HCT116 (cell line): ENCODE results near the gene INSYN2A. TPM values are rescaled to one million over a fixed set of nuclear protein-coding genes. Genes with fewer than 3 reads are reported as not detected.

Experiments
- ATAC-seq: fragments of 200-7000 bp; cut with Tn5 transposase; 2 replicates; pipeline ENCODE4 v1.9.1; 2020; ENCODE audit warnings: mild to moderate bottlenecking, moderate library complexity
- BruUV-seq: library from RNA; stranded (reverse); fragments of 400-500 nt; replicated peaks from 2 replicates; lab custom pipeline; 2021; lab: Mats Ljungman, UMichigan
- CTCF ChIA-PET: fragments of 300-600 bp; sonication (Branson Sonifier 250); formaldehyde crosslinking; loops from one replicate; lab custom pipeline; 2021; ENCODE audit warnings: antibody characterized with exemption; lab: Charles Lee
- POLR2A ChIA-PET: fragments of 300-600, 350-600 bp; sonication (Branson Sonifier 250); formaldehyde crosslinking; loops from one replicate; lab custom pipeline; 2021; ENCODE audit warnings: antibody characterized with exemption; lab: Charles Lee
- RAD21 ChIA-PET, 2 experiments: fragments of 300-600 bp; sonication (Branson Sonifier 250); formaldehyde crosslinking; loops; one replicate each; lab custom pipeline; 2023; ENCODE audit warnings: low total read pairs in 2 of 2; ENCODE audit not compliant: uncharacterized antibody in 2 of 2, unreplicated experiment in 2 of 2, low non-redundant PET in 1 of 2; lab: Charles Lee
- DNase-seq: peaks from one replicate; pipeline ENCODE4 v3.0.0-alpha.2; 2010; ENCODE audit warnings: low read depth, low spot score
- H2AFZ ChIP-seq: fragments of 200-600 bp; shearing (Covaris generic), sonication (generic); 2 replicates; pipeline ENCODE4 v1.6.1; 2017; ENCODE audit warnings: low read depth, mixed run types, mixed read lengths, antibody characterized with exemption, low read length; ENCODE audit not compliant: poor library complexity, severe bottlenecking
- H3K27ac ChIP-seq: 2 replicates; pipeline ENCODE4 v1.5.1; 2012; ENCODE audit warnings: low read depth, low read length
- H3K27me3 ChIP-seq: fragments of 200-600 bp; sonication (generic); 2 replicates; pipeline ENCODE4 v1.6.1; 2016; ENCODE audit warnings: mixed run types, low read length, mixed read lengths; ENCODE audit not compliant: insufficient read depth
- H3K36me3 ChIP-seq, 2 experiments: fragments of 200-500 bp in 1 of 2; fragments of 200-600 bp in 1 of 2; sonication (Bioruptor generic) in 1 of 2; sonication (generic) in 1 of 2; 2 replicates each; pipeline versions ENCODE4 v1.5.1 to v1.6.1; 2014 to 2016; ENCODE audit warnings: low read length in 2 of 2, inconsistent platforms in 1 of 2, mixed read lengths in 1 of 2, mixed run types in 1 of 2; ENCODE audit not compliant: insufficient read depth in 2 of 2, control insufficient read depth in 1 of 2
- H3K4me1 ChIP-seq, 2 experiments: fragments of 200-600 bp in 1 of 2; sonication (generic) in 1 of 2; 2 replicates each; pipeline versions ENCODE4 v1.5.1 to v1.6.1; 2012 to 2017; ENCODE audit warnings: low read length in 2 of 2, inconsistent platforms in 1 of 2, mild to moderate bottlenecking in 1 of 2, mixed read lengths in 1 of 2, mixed run types in 1 of 2, moderate library complexity in 1 of 2; ENCODE audit not compliant: insufficient read depth in 2 of 2, control insufficient read depth in 1 of 2
- H3K4me2 ChIP-seq: fragments of 200-600 bp; sonication (generic); 2 replicates; pipeline ENCODE4 v1.6.1; 2017; ENCODE audit warnings: mixed run types, low read length, mixed read lengths
- H3K4me3 ChIP-seq, 2 experiments: fragments of 200-600 bp in 1 of 2; sonication (generic) in 1 of 2; replicated peaks in 1 of 2; 2 replicates each; pipeline ENCODE4 v1.5.1; 2011 to 2016; ENCODE audit warnings: low read length in 2 of 2, control low read depth in 1 of 2, low read depth in 1 of 2, mild to moderate bottlenecking in 1 of 2, mixed read lengths in 1 of 2, mixed run types in 1 of 2
- H3K79me2 ChIP-seq: fragments of 200-600 bp; sonication (generic); 2 replicates; pipeline ENCODE4 v1.6.1; 2017; ENCODE audit warnings: mild to moderate bottlenecking, mixed run types, low read length, moderate library complexity, mixed read lengths; ENCODE audit not compliant: insufficient read depth
- H3K9ac ChIP-seq: fragments of 200-600 bp; sonication (generic); 2 replicates; pipeline ENCODE4 v1.6.1; 2016; ENCODE audit warnings: low read length, mixed read lengths
- H3K9me2 ChIP-seq: fragments of 200-600 bp; sonication (generic), shearing (Covaris generic); 2 replicates; pipeline ENCODE4 v1.6.1; 2017; ENCODE audit warnings: mixed run types, mild to moderate bottlenecking, moderate library complexity; ENCODE audit not compliant: insufficient read depth
- H3K9me3 ChIP-seq, 2 experiments: fragments of 200-500 bp in 1 of 2; fragments of 200-600 bp in 1 of 2; sonication (Bioruptor generic) in 1 of 2; sonication (generic) in 1 of 2; 2 replicates each; pipeline ENCODE4 v1.6.1; 2014 to 2017; ENCODE audit warnings: low read length in 2 of 2, mixed read lengths in 2 of 2, inconsistent platforms in 1 of 2, low read depth in 1 of 2, mild to moderate bottlenecking in 1 of 2, mixed run types in 1 of 2, moderate library complexity in 1 of 2; ENCODE audit not compliant: control insufficient read depth in 1 of 2, insufficient read depth in 1 of 2
- H4K20me1 ChIP-seq: fragments of 200-600 bp; sonication (generic), shearing (Covaris generic); 2 replicates; pipeline ENCODE4 v1.6.1; 2017; ENCODE audit warnings: mixed run types, mild to moderate bottlenecking, moderate library complexity; ENCODE audit not compliant: insufficient read depth
- CBX3 ChIP-seq: IDR thresholded peaks from 2 replicates; pipeline ENCODE4 v1.6.1; 2012; ENCODE audit warnings: low read depth
- ELF1 ChIP-seq: IDR thresholded peaks from 2 replicates; pipeline ENCODE4 v1.6.1; 2012; ENCODE audit warnings: low read depth, borderline replicate concordance
- EZH2 ChIP-seq: fragments of 200-600 bp; sonication (generic); IDR thresholded peaks from 2 replicates; pipeline ENCODE4 v1.6.1; 2017; ENCODE audit warnings: antibody characterized with exemption, mixed run types
- EZH2phosphoT487 ChIP-seq: fragments of 200-600 bp; IDR thresholded peaks from 2 replicates; pipeline ENCODE4 v1.6.1; 2018; ENCODE audit warnings: antibody characterized with exemption, borderline replicate concordance
- FOSL1 ChIP-seq: IDR thresholded peaks from 2 replicates; pipeline ENCODE4 v1.6.1; 2012; ENCODE audit warnings: low read depth
- JUND ChIP-seq: IDR thresholded peaks from 2 replicates; pipeline ENCODE4 v1.6.1; 2012
- POLR2A ChIP-seq: IDR thresholded peaks from 2 replicates; pipeline ENCODE4 v1.7.0; 2011; ENCODE audit warnings: borderline replicate concordance; ENCODE audit not compliant: insufficient read depth, insufficient read length; ENCODE audit errors: extremely low read depth
- POLR2AphosphoS5 ChIP-seq: IDR thresholded peaks from 2 replicates; pipeline ENCODE4 v1.6.1; 2011; ENCODE audit warnings: mild to moderate bottlenecking, low read depth, low read length, moderate library complexity
- RAD21 ChIP-seq: IDR thresholded peaks from 2 replicates; pipeline ENCODE4 v1.6.1; 2012; ENCODE audit warnings: low read depth, mild to moderate bottlenecking
- SIN3A ChIP-seq: IDR thresholded peaks from 2 replicates; pipeline ENCODE4 v1.6.1; 2012; ENCODE audit warnings: low read depth
- SP1 ChIP-seq: IDR thresholded peaks from 2 replicates; pipeline ENCODE4 v1.6.1; 2012; ENCODE audit warnings: low read depth
- SRF ChIP-seq: IDR thresholded peaks from 2 replicates; pipeline ENCODE4 v1.6.1; 2012; ENCODE audit warnings: low read depth
- TCF7L2 ChIP-seq: IDR thresholded peaks from 2 replicates; pipeline ENCODE4 v1.7.0; 2011; ENCODE audit warnings: borderline replicate concordance, inconsistent platforms; ENCODE audit not compliant: insufficient read depth, insufficient read length; ENCODE audit errors: extremely low read depth
- ZFX ChIP-seq: fragments of 450-650 bp; IDR thresholded peaks from 2 replicates; pipeline ENCODE4 v1.6.1; 2017
- ZNF274 ChIP-seq: fragments of 200-500 bp; sonication (Bioruptor generic); IDR thresholded peaks from 2 replicates; pipeline ENCODE4 v1.6.1; 2014; ENCODE audit warnings: mild to moderate bottlenecking, low read depth, low read length, inconsistent platforms
- intact Hi-C: fragments of 100-400 bp; cut with micrococcal nuclease; formaldehyde crosslinking; loops from 2 replicates; pipeline ENCODE4 v1.10.0; 2022
- total RNA-seq: library from RNA; stranded (reverse); gene quantifications from one replicate; pipeline ENCODE4 v1.2.1, GENCODE V29; 2021; ENCODE audit not compliant: unreplicated experiment
- TF ChIP-seq, protein P1 (sequence below): IDR thresholded peaks from 2 replicates; pipeline ENCODE4 v1.6.1; 2012; ENCODE audit warnings: low read depth
- TF ChIP-seq, protein P2 (sequence below): IDR thresholded peaks from 2 replicates; pipeline ENCODE4 v1.6.1; 2012
- TF ChIP-seq, protein P3 (sequence below): IDR thresholded peaks from 2 replicates; pipeline ENCODE4 v1.6.1; 2011; ENCODE audit warnings: mild to moderate bottlenecking, low read length, moderate library complexity; ENCODE audit not compliant: insufficient replicate concordance; ENCODE audit errors: extremely low read depth
- TF ChIP-seq, protein P4 (sequence below), 3 experiments: fragments of 200-600 bp in 1 of 3; sonication (generic) in 1 of 3; IDR thresholded peaks in 2 of 3; conservative IDR thresholded peaks in 1 of 3; 2 replicates each; pipeline ENCODE4 v1.5.1; 2012 to 2017; ENCODE audit warnings: low read depth in 2 of 3, low read length in 2 of 3, antibody characterized with exemption in 1 of 3, borderline replicate concordance in 1 of 3, control low read depth in 1 of 3, mild to moderate bottlenecking in 1 of 3, mixed read lengths in 1 of 3, mixed run types in 1 of 3, moderate library complexity in 1 of 3; ENCODE audit not compliant: insufficient read depth in 1 of 3
- TF ChIP-seq, protein P5 (sequence below): IDR thresholded peaks from 2 replicates; pipeline ENCODE4 v1.6.1; 2012

Gene INSYN2A
- total RNA-seq, 1 experiment from 2014 or later: not detected

DNA sequence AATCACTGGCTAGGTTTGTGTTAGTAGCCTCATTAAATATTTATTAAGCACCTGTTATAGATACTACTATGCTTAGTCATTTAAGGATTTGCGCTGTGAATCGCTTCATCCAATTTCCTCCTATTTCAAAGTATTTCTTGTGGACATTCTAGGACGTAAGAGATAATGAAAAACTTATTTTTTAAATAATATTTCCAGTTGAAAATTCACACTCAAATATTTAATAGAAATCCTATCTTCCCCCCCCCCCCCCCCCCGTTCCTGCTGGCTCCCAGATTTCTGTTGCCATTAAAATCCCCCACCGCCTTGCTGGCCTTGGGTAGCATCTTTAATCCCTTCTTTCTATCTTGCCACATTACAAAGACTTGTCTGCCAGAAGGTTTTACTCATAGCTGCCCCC lies 6.0 kb downstream of the INSYN2A start (continued):
- TF ChIP-seq, protein P1, sequence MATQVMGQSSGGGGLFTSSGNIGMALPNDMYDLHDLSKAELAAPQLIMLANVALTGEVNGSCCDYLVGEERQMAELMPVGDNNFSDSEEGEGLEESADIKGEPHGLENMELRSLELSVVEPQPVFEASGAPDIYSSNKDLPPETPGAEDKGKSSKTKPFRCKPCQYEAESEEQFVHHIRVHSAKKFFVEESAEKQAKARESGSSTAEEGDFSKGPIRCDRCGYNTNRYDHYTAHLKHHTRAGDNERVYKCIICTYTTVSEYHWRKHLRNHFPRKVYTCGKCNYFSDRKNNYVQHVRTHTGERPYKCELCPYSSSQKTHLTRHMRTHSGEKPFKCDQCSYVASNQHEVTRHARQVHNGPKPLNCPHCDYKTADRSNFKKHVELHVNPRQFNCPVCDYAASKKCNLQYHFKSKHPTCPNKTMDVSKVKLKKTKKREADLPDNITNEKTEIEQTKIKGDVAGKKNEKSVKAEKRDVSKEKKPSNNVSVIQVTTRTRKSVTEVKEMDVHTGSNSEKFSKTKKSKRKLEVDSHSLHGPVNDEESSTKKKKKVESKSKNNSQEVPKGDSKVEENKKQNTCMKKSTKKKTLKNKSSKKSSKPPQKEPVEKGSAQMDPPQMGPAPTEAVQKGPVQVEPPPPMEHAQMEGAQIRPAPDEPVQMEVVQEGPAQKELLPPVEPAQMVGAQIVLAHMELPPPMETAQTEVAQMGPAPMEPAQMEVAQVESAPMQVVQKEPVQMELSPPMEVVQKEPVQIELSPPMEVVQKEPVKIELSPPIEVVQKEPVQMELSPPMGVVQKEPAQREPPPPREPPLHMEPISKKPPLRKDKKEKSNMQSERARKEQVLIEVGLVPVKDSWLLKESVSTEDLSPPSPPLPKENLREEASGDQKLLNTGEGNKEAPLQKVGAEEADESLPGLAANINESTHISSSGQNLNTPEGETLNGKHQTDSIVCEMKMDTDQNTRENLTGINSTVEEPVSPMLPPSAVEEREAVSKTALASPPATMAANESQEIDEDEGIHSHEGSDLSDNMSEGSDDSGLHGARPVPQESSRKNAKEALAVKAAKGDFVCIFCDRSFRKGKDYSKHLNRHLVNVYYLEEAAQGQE: no peak
- TF ChIP-seq EZH2phosphoT487 (no peak), SRF (no peak)
- TF ChIP-seq, protein P2, sequence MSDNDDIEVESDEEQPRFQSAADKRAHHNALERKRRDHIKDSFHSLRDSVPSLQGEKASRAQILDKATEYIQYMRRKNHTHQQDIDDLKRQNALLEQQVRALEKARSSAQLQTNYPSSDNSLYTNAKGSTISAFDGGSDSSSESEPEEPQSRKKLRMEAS: no peak
- TF ChIP-seq, all 23 proteins: peak for 0

DNA sequence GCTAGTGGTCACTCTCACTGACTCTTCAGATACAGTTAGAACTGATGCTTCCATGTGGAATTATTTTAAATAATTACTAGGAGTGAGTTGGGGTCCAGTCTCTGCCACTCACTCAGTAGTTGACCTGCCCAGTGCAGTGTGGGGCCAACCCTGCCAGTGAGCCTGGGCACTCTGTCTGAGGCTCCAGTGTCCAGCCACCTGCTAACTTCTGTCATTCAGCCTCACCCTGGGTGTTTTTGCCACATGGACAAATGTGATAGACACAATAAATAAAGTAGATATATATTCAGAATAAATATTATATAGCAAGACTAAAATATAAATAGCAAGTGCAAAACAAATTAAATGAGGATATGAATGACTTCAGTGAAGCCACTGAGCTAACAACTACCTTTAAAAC lies 7.2 kb downstream of the INSYN2A start:
- RAD21 ChIA-PET: no interaction called here
- CTCF ChIA-PET: no interaction called here
- no peaks in the 10 kb centered on the region for H3K27me3 ChIP-seq
- no peaks in the 10 kb centered on the region for H4K20me1 ChIP-seq
- no peak overlapping the region for H2AFZ ChIP-seq
- no peak overlapping the region for H3K4me2 ChIP-seq
- H3K9me3 ChIP-seq: no peaks in the 10 kb centered on the region
- no peaks in the 10 kb centered on the region for H3K36me3 ChIP-seq
- H3K27ac ChIP-seq: no peak overlapping the region
- no peak overlapping the region for H3K4me3 ChIP-seq
- no peaks in the 10 kb centered on the region for H3K4me1 ChIP-seq
- ATAC-seq: no peak
- no peaks in the 10 kb centered on the region for H3K79me2 ChIP-seq
- no peak for DNase-seq
- POLR2A ChIA-PET: no interaction called here
- H3K9ac ChIP-seq: no peak overlapping the region
- no TSS peak for BruUV-seq
- H3K9me2 ChIP-seq: no peaks in the 10 kb centered on the region
- intact Hi-C loops: no loop called here
- TF ChIP-seq JUND (no peak), EZH2 (no peak), ELF1 (no peak), RAD21 (no peak), POLR2A (no peak), SP1 (no peak), CBX3 (no peak), TCF7L2 (no peak), SIN3A (no peak), POLR2AphosphoS5 (no peak), SRF (no peak), FOSL1 (no peak), ZFX (no peak), ZNF274 (no peak)
- TF ChIP-seq, protein P3, sequence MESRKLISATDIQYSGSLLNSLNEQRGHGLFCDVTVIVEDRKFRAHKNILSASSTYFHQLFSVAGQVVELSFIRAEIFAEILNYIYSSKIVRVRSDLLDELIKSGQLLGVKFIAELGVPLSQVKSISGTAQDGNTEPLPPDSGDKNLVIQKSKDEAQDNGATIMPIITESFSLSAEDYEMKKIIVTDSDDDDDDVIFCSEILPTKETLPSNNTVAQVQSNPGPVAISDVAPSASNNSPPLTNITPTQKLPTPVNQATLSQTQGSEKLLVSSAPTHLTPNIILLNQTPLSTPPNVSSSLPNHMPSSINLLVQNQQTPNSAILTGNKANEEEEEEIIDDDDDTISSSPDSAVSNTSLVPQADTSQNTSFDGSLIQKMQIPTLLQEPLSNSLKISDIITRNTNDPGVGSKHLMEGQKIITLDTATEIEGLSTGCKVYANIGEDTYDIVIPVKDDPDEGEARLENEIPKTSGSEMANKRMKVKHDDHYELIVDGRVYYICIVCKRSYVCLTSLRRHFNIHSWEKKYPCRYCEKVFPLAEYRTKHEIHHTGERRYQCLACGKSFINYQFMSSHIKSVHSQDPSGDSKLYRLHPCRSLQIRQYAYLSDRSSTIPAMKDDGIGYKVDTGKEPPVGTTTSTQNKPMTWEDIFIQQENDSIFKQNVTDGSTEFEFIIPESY: no peak
- TF ChIP-seq, protein P4, sequence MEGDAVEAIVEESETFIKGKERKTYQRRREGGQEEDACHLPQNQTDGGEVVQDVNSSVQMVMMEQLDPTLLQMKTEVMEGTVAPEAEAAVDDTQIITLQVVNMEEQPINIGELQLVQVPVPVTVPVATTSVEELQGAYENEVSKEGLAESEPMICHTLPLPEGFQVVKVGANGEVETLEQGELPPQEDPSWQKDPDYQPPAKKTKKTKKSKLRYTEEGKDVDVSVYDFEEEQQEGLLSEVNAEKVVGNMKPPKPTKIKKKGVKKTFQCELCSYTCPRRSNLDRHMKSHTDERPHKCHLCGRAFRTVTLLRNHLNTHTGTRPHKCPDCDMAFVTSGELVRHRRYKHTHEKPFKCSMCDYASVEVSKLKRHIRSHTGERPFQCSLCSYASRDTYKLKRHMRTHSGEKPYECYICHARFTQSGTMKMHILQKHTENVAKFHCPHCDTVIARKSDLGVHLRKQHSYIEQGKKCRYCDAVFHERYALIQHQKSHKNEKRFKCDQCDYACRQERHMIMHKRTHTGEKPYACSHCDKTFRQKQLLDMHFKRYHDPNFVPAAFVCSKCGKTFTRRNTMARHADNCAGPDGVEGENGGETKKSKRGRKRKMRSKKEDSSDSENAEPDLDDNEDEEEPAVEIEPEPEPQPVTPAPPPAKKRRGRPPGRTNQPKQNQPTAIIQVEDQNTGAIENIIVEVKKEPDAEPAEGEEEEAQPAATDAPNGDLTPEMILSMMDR (IDR thresholded peaks at IDR 0.05 in 2 of 3, conservative IDR thresholded peaks at IDR 0.05 in 1 of 3; ENCODE audit: borderline replicate concordance in 1 of 3, insufficient read depth in 1 of 3, low read depth in 2 of 3, low read length in 2 of 3): no peak
- TF ChIP-seq, protein P5, sequence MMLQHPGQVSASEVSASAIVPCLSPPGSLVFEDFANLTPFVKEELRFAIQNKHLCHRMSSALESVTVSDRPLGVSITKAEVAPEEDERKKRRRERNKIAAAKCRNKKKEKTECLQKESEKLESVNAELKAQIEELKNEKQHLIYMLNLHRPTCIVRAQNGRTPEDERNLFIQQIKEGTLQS: no peak
